HEK293 (cell line): Measurements from ENCODE around the gene SAXO2.
"Not testable (repeated sequence)": the region's sequence is repeated elsewhere in the genome, so short reads cannot be mapped to it uniquely, and the experiment has no call there.

ENCODE experiments used
- CTCF ChIA-PET: fragments of 350-600 bp; formaldehyde crosslinking; extraction: SDS; loops from one replicate; lab custom pipeline; 2021; ENCODE audit warnings: antibody characterized with exemption; lab: Yijun Ruan, JAX
- POLR2A ChIA-PET: fragments of 300-600 bp; formaldehyde crosslinking; extraction: SDS; loops from one replicate; lab custom pipeline; 2020; ENCODE audit warnings: antibody characterized with exemption, inconsistent platforms; lab: Yijun Ruan, JAX
- H3K27ac ChIP-seq: fragments of 200-500 bp; sonication (Bioruptor generic); 2 replicates; pipeline ENCODE4 v1.5.1; 2014; ENCODE audit warnings: low read depth, low read length, control low read depth, inconsistent platforms; ENCODE audit errors: extremely low read depth
- H3K36me3 ChIP-seq, 2 experiments: fragments of 200-500 bp in 1 of 2; sonication (Bioruptor generic) in 1 of 2; 1 replicate in 1 of 2; 2 replicates in 1 of 2; pipeline ENCODE4 v1.5.1; 2014 to 2017; ENCODE audit warnings: inconsistent platforms in 2 of 2, low read length in 2 of 2; ENCODE audit not compliant: control insufficient read depth in 2 of 2, insufficient read depth in 1 of 2
- H3K4me1 ChIP-seq: fragments of 200-500 bp; sonication (Bioruptor generic); 2 replicates; pipeline ENCODE4 v1.5.1; 2014; ENCODE audit warnings: mild to moderate bottlenecking, low read length, inconsistent platforms; ENCODE audit not compliant: control insufficient read depth, insufficient read depth
- H3K4me3 ChIP-seq: 2 replicates; pipeline ENCODE4 v1.5.1; 2011; ENCODE audit warnings: low read depth, mild to moderate bottlenecking, control low read depth, low read length, moderate library complexity
- H3K9me3 ChIP-seq: fragments of 200-500 bp; sonication (Bioruptor generic); 2 replicates; pipeline ENCODE4 v1.5.1; 2014; ENCODE audit warnings: low read depth, low read length, inconsistent platforms; ENCODE audit not compliant: control insufficient read depth, insufficient read depth
- EGR2 ChIP-seq: fragments of 450-650 bp; formaldehyde crosslinking; IDR thresholded peaks from 2 replicates; pipeline ENCODE4 v1.5.1; 2016; ENCODE audit warnings: low read depth, missing biosample characterization, missing genetic modification characterization
- GLIS2 ChIP-seq: fragments of 450-650 bp; formaldehyde crosslinking; IDR thresholded peaks from 2 replicates; pipeline ENCODE4 v1.5.1; 2016; ENCODE audit warnings: missing biosample characterization, missing genetic modification characterization
- PRDM2 ChIP-seq: fragments of 450-650 bp; formaldehyde crosslinking; IDR thresholded peaks from 2 replicates; pipeline ENCODE4 v1.5.1; 2016; ENCODE audit warnings: missing biosample characterization, missing genetic modification characterization, borderline replicate concordance
- SP3 ChIP-seq: fragments of 450-650 bp; formaldehyde crosslinking; IDR thresholded peaks from 2 replicates; pipeline ENCODE4 v1.5.1; 2016; ENCODE audit warnings: missing biosample characterization, missing genetic modification characterization
- TRIM28 ChIP-seq: IDR thresholded peaks from 2 replicates; pipeline ENCODE4 v1.6.1; 2011; ENCODE audit warnings: low read length, control low read depth, borderline replicate concordance
- ZBTB10 ChIP-seq: fragments of 450-650 bp; formaldehyde crosslinking; IDR thresholded peaks from 2 replicates; pipeline ENCODE4 v1.5.1; 2016; ENCODE audit warnings: missing biosample characterization, missing genetic modification characterization
- ZNF169 ChIP-seq: fragments of 450-650 bp; formaldehyde crosslinking; IDR thresholded peaks from 2 replicates; pipeline ENCODE4 v1.5.1; 2016; ENCODE audit warnings: missing biosample characterization, missing genetic modification characterization
- ZNF341 ChIP-seq: fragments of 450-650 bp; formaldehyde crosslinking; IDR thresholded peaks from 2 replicates; pipeline ENCODE4; 2016; ENCODE audit warnings: low read depth, missing biosample characterization, missing genetic modification characterization
- ZNF544 ChIP-seq: fragments of 450-650 bp; formaldehyde crosslinking; IDR thresholded peaks from 2 replicates; pipeline ENCODE4 v1.5.0; 2017; ENCODE audit warnings: missing biosample characterization, missing genetic modification characterization
- ZNF639 ChIP-seq: fragments of 450-650 bp; formaldehyde crosslinking; IDR thresholded peaks from 2 replicates; pipeline ENCODE4 v1.5.1; 2016; ENCODE audit warnings: missing biosample characterization, missing genetic modification characterization
- ZNF830 ChIP-seq: fragments of 450-650 bp; IDR thresholded peaks from 2 replicates; pipeline ENCODE4 v1.5.0; 2018; ENCODE audit warnings: missing biosample characterization, missing genetic modification characterization, low read depth, mild to moderate bottlenecking, moderate library complexity
- ZSCAN16 ChIP-seq: fragments of 450-650 bp; formaldehyde crosslinking; IDR thresholded peaks from 2 replicates; pipeline ENCODE4 v1.5.1; 2016; ENCODE audit warnings: missing biosample characterization, missing genetic modification characterization
- ZSCAN5A ChIP-seq: fragments of 450-650 bp; formaldehyde crosslinking; IDR thresholded peaks from 2 replicates; pipeline ENCODE4 v1.5.1; 2016; ENCODE audit warnings: missing biosample characterization, missing genetic modification characterization

SAXO2 gene

GRCh38 chr15:82305621-82306048, 43.0 kb downstream of the SAXO2 start:
- H3K4me3 ChIP-seq: no peak overlapping the region
- H3K27ac ChIP-seq: no peak overlapping the region
- no peaks in the 10 kb centered on the region for H3K36me3 ChIP-seq
- ChIA-PET POLR2A (no interaction called here), CTCF (no interaction called here)
- no peaks in the 10 kb centered on the region for H3K9me3 ChIP-seq
- no peaks in the 10 kb centered on the region for H3K4me1 ChIP-seq
- TF ChIP-seq PRDM2: no peak
- TF ChIP-seq EGR2 (tag by site-specific recombination): no peak
- no peak for TF ChIP-seq ZNF169 (tag by site-specific recombination)
- no peak for TF ChIP-seq ZBTB10
- no peak for TF ChIP-seq ZNF830 (tag by site-specific recombination)

GRCh38 chr15:82306791-82307713, 44.4 kb downstream of the SAXO2 start:
- Histone ChIP-seq H3K4me3 (no peak overlapping the region), H3K4me1 (no peaks in the 10 kb centered on the region), H3K36me3 (no peaks in the 10 kb centered on the region), H3K27ac (no peak overlapping the region), H3K9me3 (no peaks in the 10 kb centered on the region)
- POLR2A ChIA-PET: no interaction called here
- CTCF ChIA-PET: no interaction called here
- TF ChIP-seq SP3 (tag by site-specific recombination): no peak

GRCh38 chr15:82307714-82308081, 45.1 kb downstream of the SAXO2 start:
- no peaks in the 10 kb centered on the region for H3K36me3 ChIP-seq
- no peak overlapping the region for H3K4me3 ChIP-seq
- H3K27ac ChIP-seq: no peak overlapping the region
- ChIA-PET CTCF (no interaction called here), POLR2A (no interaction called here)
- TF ChIP-seq ZSCAN16 (tag by site-specific recombination) (no peak), ZNF341 (peak; percentile 51)
- no peaks in the 10 kb centered on the region for H3K4me1 ChIP-seq
- H3K9me3 ChIP-seq: no peaks in the 10 kb centered on the region

GRCh38 chr15:82309802-82310201, 47.2 kb downstream of the SAXO2 start:
- Histone ChIP-seq H3K4me1 (no peaks in the 10 kb centered on the region), H3K27ac (no peak overlapping the region), H3K36me3 (no peaks in the 10 kb centered on the region), H3K9me3 (no peaks in the 10 kb centered on the region), H3K4me3 (no peak overlapping the region)
- ChIA-PET POLR2A (no interaction called here), CTCF (no interaction called here)
- TF ChIP-seq ZNF639 (tag by site-specific recombination) (no peak), GLIS2 (tag by site-specific recombination) (no peak), ZNF544 (tag by site-specific recombination) (no peak), TRIM28 (no peak), ZSCAN5A (no peak)

- POLR2A ChIA-PET, H3K4me1 ChIP-seq, H3K4me3 ChIP-seq, H3K36me3 ChIP-seq, H3K9me3 ChIP-seq, H3K27ac ChIP-seq: not testable (repeated sequence)
- CTCF ChIA-PET: interaction anchor here (0.6 kb wide), 1 partner anchor 173 kb away, joined by 4 read pairs; no protein-coding TSS in a partner anchor
Measured at GRCh38 chr15:82311321-82311720, 48.7 kb downstream of the SAXO2 start.
